Brain microvascular endothelial cell (primary cell): ENCODE results near the gene SRRM3.

Source experiments
- DNase-seq: peaks from one replicate; pipeline ENCODE4 v3.0.0-alpha.2; 2020
- H3K27ac ChIP-seq: fragments of 250-450 bp; sonication (Bioruptor Pico); 2 replicates; pipeline ENCODE4 v1.5.1; 2020; ENCODE audit warnings: mild to moderate bottlenecking, moderate library complexity
- H3K27me3 ChIP-seq: fragments of 250-450 bp; sonication (Bioruptor Pico); replicated peaks from 2 replicates; pipeline ENCODE4 v1.5.1; 2020; ENCODE audit warnings: mild to moderate bottlenecking
- H3K36me3 ChIP-seq: fragments of 250-450 bp; sonication (Bioruptor Pico); replicated peaks from 2 replicates; pipeline ENCODE4 v1.5.1; 2020; ENCODE audit warnings: mild to moderate bottlenecking
- H3K4me3 ChIP-seq: 2 replicates; pipeline ENCODE4 v1.5.1; 2011; ENCODE audit warnings: low read depth, mild to moderate bottlenecking, control low read depth, low read length, moderate library complexity
- CTCF ChIP-seq: IDR thresholded peaks from 2 replicates; pipeline ENCODE4 v1.5.1; 2011; ENCODE audit warnings: low read depth, mild to moderate bottlenecking, moderate library complexity, low read length, control low read depth, inconsistent platforms; ENCODE audit errors: missing control alignments
- in situ Hi-C: cut with HindIII; loops from 2 replicates; pipeline ENCODE4 v1.10.0; 2017; ENCODE audit warnings: low sequenced_read_pairs, low pct_ligation_motif_present

SRRM3 gene

GRCh38 chr7:76246804-76247389, 45.2 kb downstream of the SRRM3 start:
- in situ Hi-C loops, result no loop called here
- TF ChIP-seq CTCF, result no peak
- no peaks in the 10 kb centered on the region for H3K36me3 ChIP-seq
- no peak overlapping the region for H3K27ac ChIP-seq
- H3K4me3 ChIP-seq, result no peak overlapping the region
- H3K27me3 ChIP-seq, result no peaks in the 10 kb centered on the region
- DNase-seq, result no peak

- DNase-seq, result no peak
- no peaks in the 10 kb centered on the region for H3K36me3 ChIP-seq
- H3K4me3 ChIP-seq, result no peak overlapping the region
- TF ChIP-seq CTCF, result no peak
- no peak overlapping the region for H3K27ac ChIP-seq
- in situ Hi-C loops, result no loop called here
- no peaks in the 10 kb centered on the region for H3K27me3 ChIP-seq
Observed at GRCh38 chr7:76247938-76248337, 46.2 kb downstream of the SRRM3 start.

- TF ChIP-seq CTCF, result no peak
- H3K4me3 ChIP-seq, result no peak overlapping the region
- no peaks in the 10 kb centered on the region for H3K36me3 ChIP-seq
- DNase-seq, result no peak
- in situ Hi-C loops, result no loop called here
- no peak overlapping the region for H3K27ac ChIP-seq
- H3K27me3 ChIP-seq, result no peaks in the 10 kb centered on the region
Observed at GRCh38 chr7:76252021-76252420, 50.3 kb downstream of the SRRM3 start.

- no peak overlapping the region for H3K27ac ChIP-seq
- H3K4me3 ChIP-seq, result no peak overlapping the region
- H3K27me3 ChIP-seq, result peaks cover 5% of the 10 kb centered on the region
- TF ChIP-seq CTCF, result no peak
- no peak for DNase-seq
- no peaks in the 10 kb centered on the region for H3K36me3 ChIP-seq
- in situ Hi-C loops, result no loop called here
Observed at GRCh38 chr7:76254781-76255180, 53.1 kb downstream of the SRRM3 start.

GRCh38 chr7:76257973-76258372, 56.3 kb downstream of the SRRM3 start:
- no peak for DNase-seq
- in situ Hi-C loops, result no loop called here
- Histone ChIP-seq H3K4me3 (no peak overlapping the region), H3K36me3 (no peaks in the 10 kb centered on the region), H3K27me3 (peaks cover 5% of the 10 kb centered on the region), H3K27ac (no peak overlapping the region)
- TF ChIP-seq CTCF, result peak; percentile 17
